ENCODE data around the gene SRPX2. TPM values are rescaled to one million over a fixed set of nuclear protein-coding genes. Genes with fewer than 3 reads are reported as not detected.

SRPX2 gene
- total RNA-seq, 4 donors from 2014 or later: 8.1 to 17.6 (median 8.7) TPM

DNA sequence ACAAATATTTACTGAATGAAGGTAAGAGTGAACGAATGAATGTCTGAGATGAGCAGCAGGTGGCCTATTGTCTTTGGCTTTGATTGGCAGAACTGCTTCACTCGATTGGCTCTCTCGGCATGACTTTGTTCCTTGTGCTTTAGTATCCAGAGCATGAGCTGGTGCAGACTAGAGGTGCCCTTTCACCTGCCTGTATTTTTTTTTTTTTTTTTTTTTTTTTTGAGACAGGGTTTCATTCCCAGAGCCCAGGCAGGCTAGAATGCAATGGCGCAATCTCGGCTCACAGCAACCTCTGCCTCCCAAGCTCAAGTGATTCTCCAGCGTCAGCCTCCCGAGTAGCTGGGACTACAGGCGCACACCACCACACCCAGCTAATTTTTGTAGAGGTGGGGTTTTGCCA lies 38.9 kb downstream of the SRPX2 start:
- no peak for DNase-seq (ENCODE audit: low spot score in 2 of 2)
- TF ChIP-seq, protein P1, sequence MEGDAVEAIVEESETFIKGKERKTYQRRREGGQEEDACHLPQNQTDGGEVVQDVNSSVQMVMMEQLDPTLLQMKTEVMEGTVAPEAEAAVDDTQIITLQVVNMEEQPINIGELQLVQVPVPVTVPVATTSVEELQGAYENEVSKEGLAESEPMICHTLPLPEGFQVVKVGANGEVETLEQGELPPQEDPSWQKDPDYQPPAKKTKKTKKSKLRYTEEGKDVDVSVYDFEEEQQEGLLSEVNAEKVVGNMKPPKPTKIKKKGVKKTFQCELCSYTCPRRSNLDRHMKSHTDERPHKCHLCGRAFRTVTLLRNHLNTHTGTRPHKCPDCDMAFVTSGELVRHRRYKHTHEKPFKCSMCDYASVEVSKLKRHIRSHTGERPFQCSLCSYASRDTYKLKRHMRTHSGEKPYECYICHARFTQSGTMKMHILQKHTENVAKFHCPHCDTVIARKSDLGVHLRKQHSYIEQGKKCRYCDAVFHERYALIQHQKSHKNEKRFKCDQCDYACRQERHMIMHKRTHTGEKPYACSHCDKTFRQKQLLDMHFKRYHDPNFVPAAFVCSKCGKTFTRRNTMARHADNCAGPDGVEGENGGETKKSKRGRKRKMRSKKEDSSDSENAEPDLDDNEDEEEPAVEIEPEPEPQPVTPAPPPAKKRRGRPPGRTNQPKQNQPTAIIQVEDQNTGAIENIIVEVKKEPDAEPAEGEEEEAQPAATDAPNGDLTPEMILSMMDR (IDR thresholded peaks at IDR 0.05): no peak
- no peak for TF ChIP-seq POLR2A (IDR thresholded peaks at IDR 0.05)
- H3K4me3 ChIP-seq (ENCODE audit: low read depth, poor library complexity, severe bottlenecking): no peak overlapping the region
- intact Hi-C loops (cut with DNase I; ENCODE audit: low total_unique reads): loop anchor here (10.0 kb wide), 1 partner anchor 82 kb away; no protein-coding TSS in a partner anchor
- 87 to 97% methylated on average over 8 of the region's 8 CpGs for WGBS, 2 donors

DNA sequence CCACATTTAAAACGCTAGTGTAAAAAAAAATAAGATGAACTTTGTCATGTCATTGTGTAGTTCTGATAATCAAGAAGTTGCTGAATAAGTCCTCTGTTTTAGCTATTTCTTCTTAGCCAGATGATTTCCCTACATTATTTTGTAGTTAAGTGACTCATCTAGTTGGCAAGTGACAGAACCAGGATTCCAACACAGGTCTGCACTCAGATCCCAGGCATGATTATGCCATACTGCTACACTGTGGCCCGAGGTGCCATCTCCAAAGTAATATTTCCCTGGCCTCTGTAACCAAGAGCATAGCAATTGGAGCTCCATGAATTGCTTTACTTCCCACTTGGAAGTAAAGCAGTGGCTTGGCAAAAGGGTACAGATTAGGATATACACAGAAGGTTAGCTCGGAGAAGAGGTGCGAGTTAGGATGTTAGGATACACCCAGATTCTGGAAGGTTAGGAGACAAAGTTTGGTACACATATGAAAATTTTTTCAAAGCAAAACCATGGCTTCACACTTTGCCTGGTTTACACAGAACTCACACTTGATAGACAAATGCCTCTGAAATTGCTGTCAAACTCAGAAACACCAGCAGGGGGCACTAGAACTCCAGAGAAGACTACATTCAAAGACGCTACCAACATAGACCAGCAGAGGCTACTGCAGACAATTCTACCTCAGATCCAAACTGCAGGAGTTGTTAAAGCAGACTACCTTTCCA lies 41.4 kb downstream of the SRPX2 start:
- 20 to 34% methylated on average over 4 to 5 of the region's 5 CpGs for WGBS, 2 donors
- intact Hi-C loops (cut with DNase I; ENCODE audit: low total_unique reads): loop anchor here (10.0 kb wide), 1 partner anchor 79 kb away; no protein-coding TSS in a partner anchor
- peak; percentile 70 to 88 for DNase-seq (ENCODE audit: low spot score in 2 of 2)
- H3K4me3 ChIP-seq (ENCODE audit: low read depth, poor library complexity, severe bottlenecking): no peak overlapping the region
- TF ChIP-seq, protein P1 (IDR thresholded peaks at IDR 0.05): peak in 1 of 3 donors; percentile 69
- TF ChIP-seq POLR2A (IDR thresholded peaks at IDR 0.05): no peak

DNA sequence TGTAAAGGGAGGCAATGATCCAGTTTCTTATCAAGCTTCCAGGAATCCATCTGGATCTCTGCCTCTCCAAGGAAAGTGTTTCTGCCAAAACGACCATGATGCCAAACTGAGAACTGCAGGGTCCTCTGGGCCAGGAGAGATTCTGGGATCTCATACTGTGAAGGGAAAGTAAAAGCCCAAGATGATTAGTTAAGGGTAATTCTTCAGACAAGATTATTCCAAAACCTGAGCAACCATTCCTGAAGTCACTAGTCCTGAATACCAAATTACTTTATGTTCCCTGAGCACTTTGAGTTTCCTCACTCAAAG lies 42.0 kb downstream of the SRPX2 start:
- no peak overlapping the region for H3K4me3 ChIP-seq (ENCODE audit: low read depth, poor library complexity, severe bottlenecking)
- TF ChIP-seq POLR2A (IDR thresholded peaks at IDR 0.05): no peak
- WGBS, 2 donors: 17 to 50% methylated on average over 1 of the region's 1 CpG
- no peak for DNase-seq (ENCODE audit: low spot score in 2 of 2)
- intact Hi-C loops (cut with DNase I; ENCODE audit: low total_unique reads): loop anchor here (10.0 kb wide), 1 partner anchor 79 kb away; no protein-coding TSS in a partner anchor

DNA sequence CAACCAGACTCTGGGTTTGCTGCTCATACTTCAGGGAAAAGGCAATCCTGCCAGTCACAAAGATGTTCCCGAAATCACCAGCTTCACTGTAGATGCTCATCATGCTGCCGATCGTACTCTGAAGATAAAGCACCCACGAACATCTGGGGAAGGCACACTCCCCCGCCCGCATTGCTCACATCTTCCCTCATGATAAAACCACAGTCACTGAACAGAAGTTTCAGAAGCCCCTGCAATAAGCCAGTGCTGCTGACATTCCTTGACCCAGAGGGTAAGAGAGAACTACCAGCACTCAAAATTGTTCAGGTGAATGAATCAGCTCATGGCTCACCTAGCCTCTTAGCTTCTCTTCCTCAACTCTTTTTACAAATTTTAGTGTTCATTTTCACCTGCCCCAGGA lies 43.1 kb downstream of the SRPX2 start:
- intact Hi-C loops (cut with DNase I; ENCODE audit: low total_unique reads): loop anchor here (10.0 kb wide), 1 partner anchor 78 kb away; no protein-coding TSS in a partner anchor
- DNase-seq (ENCODE audit: low spot score in 2 of 2): no peak
- WGBS, 2 donors: 52 to 71% methylated on average over 4 to 6 of the region's 6 CpGs
- H3K4me3 ChIP-seq (ENCODE audit: low read depth, poor library complexity, severe bottlenecking): no peak overlapping the region
- TF ChIP-seq, protein P1 (IDR thresholded peaks at IDR 0.05): no peak
- TF ChIP-seq POLR2A (IDR thresholded peaks at IDR 0.05): no peak

DNA sequence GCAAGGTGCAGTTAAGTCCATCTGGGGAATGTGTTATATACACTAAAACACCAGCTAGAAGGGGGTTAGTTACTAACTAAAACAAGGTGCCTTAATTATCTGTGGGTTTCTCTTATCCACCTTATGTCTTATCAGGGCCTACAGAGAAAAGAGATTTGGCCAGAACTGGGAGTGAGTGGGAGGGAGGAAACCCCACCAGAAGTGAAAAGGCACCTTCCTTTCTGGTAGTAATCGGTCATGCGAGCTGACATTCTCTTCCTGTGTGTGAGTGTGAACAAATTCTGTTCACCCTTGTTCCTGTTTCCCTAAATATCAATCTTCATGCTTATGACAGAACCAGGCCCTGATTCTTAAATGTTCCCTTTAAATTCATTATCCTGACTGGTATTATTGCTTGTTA lies 43.5 kb downstream of the SRPX2 start:
- TF ChIP-seq POLR2A (IDR thresholded peaks at IDR 0.05): no peak
- TF ChIP-seq, protein P1 (IDR thresholded peaks at IDR 0.05): no peak
- DNase-seq (ENCODE audit: low spot score in 2 of 2): no peak
- H3K4me3 ChIP-seq (ENCODE audit: low read depth, poor library complexity, severe bottlenecking): no peak overlapping the region
- 57 to 64% methylated on average over 2 of the region's 2 CpGs for WGBS, 2 donors
- intact Hi-C loops (cut with DNase I; ENCODE audit: low total_unique reads): loop anchor here (10.0 kb wide), 1 partner anchor 77 kb away; no protein-coding TSS in a partner anchor

DNA sequence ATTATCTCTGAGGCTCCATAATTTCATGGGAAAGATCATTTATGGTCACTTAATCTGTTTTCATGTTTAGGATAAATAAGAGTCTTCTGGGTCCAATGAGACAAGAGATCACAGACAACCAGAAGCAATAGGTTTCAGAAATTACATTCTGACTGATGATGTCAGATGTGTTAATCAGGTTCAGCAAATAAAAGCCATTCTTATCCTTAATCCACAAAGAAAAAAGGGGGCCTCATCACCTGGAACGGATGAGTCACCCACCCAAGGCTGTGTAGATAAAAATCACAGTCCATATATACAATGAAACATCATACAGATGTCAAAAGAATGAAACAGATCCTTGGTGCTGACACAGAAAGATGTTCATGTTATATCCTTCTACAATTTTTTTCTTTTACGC lies 51.3 kb downstream of the SRPX2 start:
- TF ChIP-seq, protein P1 (IDR thresholded peaks at IDR 0.05): no peak
- TF ChIP-seq POLR2A (IDR thresholded peaks at IDR 0.05): no peak
- intact Hi-C loops (cut with DNase I; ENCODE audit: low total_unique reads): no loop called here
- no peak overlapping the region for H3K4me3 ChIP-seq (ENCODE audit: low read depth, poor library complexity, severe bottlenecking)
- no peak for DNase-seq (ENCODE audit: low spot score in 2 of 2)
- 55 to 62% methylated on average over 2 of the region's 2 CpGs for WGBS, 2 donors
